ENCODE data around the gene SLC66A1.

DNA sequence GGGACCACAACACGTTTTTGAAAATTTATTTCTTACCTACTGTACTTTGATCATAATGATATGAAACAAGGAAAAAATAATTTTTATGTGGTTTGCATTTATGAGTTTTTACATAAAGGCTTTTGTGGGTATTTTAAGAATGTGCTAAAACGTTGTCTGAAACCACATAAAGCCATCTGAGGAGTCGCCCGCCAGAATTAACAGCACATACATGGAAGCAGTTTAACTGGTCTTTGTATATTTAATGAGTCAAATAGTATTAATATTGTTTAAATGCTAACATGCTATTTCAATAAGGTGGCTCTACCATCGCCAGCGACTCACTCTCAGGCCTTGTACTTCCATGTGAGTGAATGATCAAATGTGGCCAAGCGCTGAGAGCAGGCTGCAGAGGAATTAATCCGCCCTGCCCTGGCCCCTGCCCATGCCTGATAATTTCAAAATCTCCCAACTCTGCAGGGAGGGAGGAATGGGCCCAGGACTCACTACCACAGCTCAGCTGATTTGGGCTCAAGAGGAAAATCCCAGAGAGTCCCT lies 49.6 kb downstream of the SLC66A1 start:
- TF ChIP-seq POLR2A (IDR thresholded peaks at IDR 0.05; ENCODE audit: extremely low read depth, insufficient read length) (no peak), MYC (IDR thresholded peaks at IDR 0.05; ENCODE audit: low read depth, low read length) (no peak)
- TF ChIP-seq, protein P1, sequence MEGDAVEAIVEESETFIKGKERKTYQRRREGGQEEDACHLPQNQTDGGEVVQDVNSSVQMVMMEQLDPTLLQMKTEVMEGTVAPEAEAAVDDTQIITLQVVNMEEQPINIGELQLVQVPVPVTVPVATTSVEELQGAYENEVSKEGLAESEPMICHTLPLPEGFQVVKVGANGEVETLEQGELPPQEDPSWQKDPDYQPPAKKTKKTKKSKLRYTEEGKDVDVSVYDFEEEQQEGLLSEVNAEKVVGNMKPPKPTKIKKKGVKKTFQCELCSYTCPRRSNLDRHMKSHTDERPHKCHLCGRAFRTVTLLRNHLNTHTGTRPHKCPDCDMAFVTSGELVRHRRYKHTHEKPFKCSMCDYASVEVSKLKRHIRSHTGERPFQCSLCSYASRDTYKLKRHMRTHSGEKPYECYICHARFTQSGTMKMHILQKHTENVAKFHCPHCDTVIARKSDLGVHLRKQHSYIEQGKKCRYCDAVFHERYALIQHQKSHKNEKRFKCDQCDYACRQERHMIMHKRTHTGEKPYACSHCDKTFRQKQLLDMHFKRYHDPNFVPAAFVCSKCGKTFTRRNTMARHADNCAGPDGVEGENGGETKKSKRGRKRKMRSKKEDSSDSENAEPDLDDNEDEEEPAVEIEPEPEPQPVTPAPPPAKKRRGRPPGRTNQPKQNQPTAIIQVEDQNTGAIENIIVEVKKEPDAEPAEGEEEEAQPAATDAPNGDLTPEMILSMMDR (IDR thresholded peaks at IDR 0.05; ENCODE audit: low read depth, low read length) = no peak

All from NB4 (cell line).